Stimulated activated naive B cell treated with anti-CD40 and anti-IgM and Interleukin-4, amounts not matched to agents 10 μg/mL and 1 μg/mL and 100 μg/mL, for 72 hours (primary cell): Measurements from ENCODE around the gene CACNA2D2.

Experiments used
- ATAC-seq, 2 donors: fragments of 150-1000 bp; cut with Tn5 transposase; replicated peaks; 2 replicates each; pipeline ENCODE4 v1.10.0; 2021; ENCODE audit warnings: moderate library complexity in 1 of 2
- DNase-seq: peaks from one replicate; pipeline ENCODE4 v3.0.0; 2021
- H3K27ac Mint-ChIP-seq: one replicate; pipeline ENCODE4 v1.8.0; 2022; ENCODE audit warnings: mild to moderate bottlenecking, mixed read lengths
- H3K27me3 Mint-ChIP-seq, 2 donors: one replicate each; pipeline ENCODE4 v1.8.0; 2022; ENCODE audit warnings: mixed read lengths in 2 of 2
- H3K36me3 Mint-ChIP-seq, 2 donors: one replicate each; pipeline ENCODE4 v1.8.0; 2022; ENCODE audit warnings: mixed read lengths in 2 of 2, mild to moderate bottlenecking in 1 of 2
- H3K4me1 Mint-ChIP-seq, 2 donors: one replicate each; pipeline ENCODE4 v1.8.0; 2022; ENCODE audit warnings: mixed read lengths in 2 of 2, mild to moderate bottlenecking in 1 of 2
- H3K4me3 Mint-ChIP-seq, 2 donors: one replicate each; pipeline ENCODE4 v1.8.0; 2022; ENCODE audit warnings: mild to moderate bottlenecking in 2 of 2, mixed read lengths in 2 of 2, moderate library complexity in 1 of 2
- H3K9me3 Mint-ChIP-seq, 2 donors: one replicate each; pipeline ENCODE4 v1.8.0; 2022; ENCODE audit warnings: mixed read lengths in 2 of 2, mild to moderate bottlenecking in 1 of 2

Gene CACNA2D2

GRCh38 chr3:50383750-50384149, 119.7 kb downstream of the CACNA2D2 start:
- DNase-seq (no peak), ATAC-seq (no peak)
- H3K4me3 Mint-ChIP-seq = no peak overlapping the region

GRCh38 chr3:50382722-50383121, 120.7 kb downstream of the CACNA2D2 start:
- no peak for ATAC-seq
- Mint-ChIP-seq H3K4me1 (no peaks in the 10 kb centered on the region), H3K36me3 (no peaks in the 10 kb centered on the region), H3K27me3 (peaks cover 4 to 28% of the 10 kb centered on the region in 2 donors), H3K9me3 (no peaks in the 10 kb centered on the region), H3K27ac (no peak overlapping the region), H3K4me3 (no peak overlapping the region)
- DNase-seq = no peak

More at GRCh38 chr3:50383750-50384149, 119.7 kb downstream of the CACNA2D2 start:
- Mint-ChIP-seq H3K9me3 (no peaks in the 10 kb centered on the region), H3K4me1 (no peaks in the 10 kb centered on the region), H3K36me3 (no peaks in the 10 kb centered on the region), H3K27ac (no peak overlapping the region), H3K27me3 (peaks cover 4 to 22% of the 10 kb centered on the region in 2 donors)

GRCh38 chr3:50381383-50381782, 122.1 kb downstream of the CACNA2D2 start:
- Mint-ChIP-seq H3K9me3 (no peaks in the 10 kb centered on the region), H3K4me1 (no peaks in the 10 kb centered on the region), H3K4me3 (no peak overlapping the region), H3K36me3 (no peaks in the 10 kb centered on the region), H3K27me3 (peaks cover 4 to 23% of the 10 kb centered on the region in 2 donors), H3K27ac (no peak overlapping the region)
- ATAC-seq (no peak), DNase-seq (no peak)

GRCh38 chr3:50380405-50381085, 122.9 kb downstream of the CACNA2D2 start:
- no peak overlapping the region for H3K4me3 Mint-ChIP-seq
- H3K27me3 Mint-ChIP-seq = peaks cover 4 to 22% of the 10 kb centered on the region in 2 donors
- DNase-seq (no peak), ATAC-seq (no peak)
- H3K9me3 Mint-ChIP-seq = no peaks in the 10 kb centered on the region
- no peak overlapping the region for H3K27ac Mint-ChIP-seq
- no peaks in the 10 kb centered on the region for H3K4me1 Mint-ChIP-seq
- H3K36me3 Mint-ChIP-seq = no peaks in the 10 kb centered on the region

- no peaks in the 10 kb centered on the region for H3K36me3 Mint-ChIP-seq
- H3K4me1 Mint-ChIP-seq = no peaks in the 10 kb centered on the region
These were observed 124.7 kb downstream of the CACNA2D2 start for GRCh38 chr3:50378757-50379156.

GRCh38 chr3:50378024-50378423, 125.4 kb downstream of the CACNA2D2 start:
- Mint-ChIP-seq H3K4me3 (no peak overlapping the region), H3K4me1 (peaks cover 0 to 3% of the 10 kb centered on the region in 2 donors), H3K27me3 (peaks cover 11 to 20% of the 10 kb centered on the region in 2 donors), H3K27ac (no peak overlapping the region), H3K9me3 (no peaks in the 10 kb centered on the region), H3K36me3 (no peaks in the 10 kb centered on the region)
- DNase-seq = no peak
- ATAC-seq = no peak

More at GRCh38 chr3:50378757-50379156, 124.7 kb downstream of the CACNA2D2 start:
- no peak for ATAC-seq
- H3K9me3 Mint-ChIP-seq = no peaks in the 10 kb centered on the region
- no peak overlapping the region for H3K4me3 Mint-ChIP-seq
- H3K27ac Mint-ChIP-seq = no peak overlapping the region
- no peak for DNase-seq
- peaks cover 5 to 14% of the 10 kb centered on the region in 2 donors for H3K27me3 Mint-ChIP-seq

- DNase-seq (no peak), ATAC-seq (peak in 1 of 2 donors; percentile 12)
- H3K4me3 Mint-ChIP-seq = no peak overlapping the region
- H3K27me3 Mint-ChIP-seq = peaks cover 25 to 26% of the 10 kb centered on the region in 2 donors
- H3K9me3 Mint-ChIP-seq = no peaks in the 10 kb centered on the region
- no peak overlapping the region for H3K27ac Mint-ChIP-seq
- peaks cover 3 to 7% of the 10 kb centered on the region in 2 donors for H3K4me1 Mint-ChIP-seq
- no peaks in the 10 kb centered on the region for H3K36me3 Mint-ChIP-seq
These were observed 128.0 kb downstream of the CACNA2D2 start for GRCh38 chr3:50375258-50375931.

- ATAC-seq (no peak), DNase-seq (no peak)
- Mint-ChIP-seq H3K27me3 (peaks cover 21 to 24% of the 10 kb centered on the region in 2 donors), H3K9me3 (no peaks in the 10 kb centered on the region), H3K27ac (no peak overlapping the region), H3K4me1 (peaks cover 3 to 7% of the 10 kb centered on the region in 2 donors), H3K4me3 (no peak overlapping the region), H3K36me3 (no peaks in the 10 kb centered on the region)
These were observed 128.8 kb downstream of the CACNA2D2 start for GRCh38 chr3:50374363-50375257.

GRCh38 chr3:50373146-50374051, 130.0 kb downstream of the CACNA2D2 start:
- ATAC-seq = no peak
- Mint-ChIP-seq H3K27ac (no peak overlapping the region), H3K4me3 (no peak overlapping the region), H3K4me1 (peaks cover 3 to 7% of the 10 kb centered on the region in 2 donors), H3K9me3 (no peaks in the 10 kb centered on the region), H3K27me3 (peaks cover 26% of the 10 kb centered on the region in 2 donors), H3K36me3 (no peaks in the 10 kb centered on the region)
- no peak for DNase-seq

DNA sequence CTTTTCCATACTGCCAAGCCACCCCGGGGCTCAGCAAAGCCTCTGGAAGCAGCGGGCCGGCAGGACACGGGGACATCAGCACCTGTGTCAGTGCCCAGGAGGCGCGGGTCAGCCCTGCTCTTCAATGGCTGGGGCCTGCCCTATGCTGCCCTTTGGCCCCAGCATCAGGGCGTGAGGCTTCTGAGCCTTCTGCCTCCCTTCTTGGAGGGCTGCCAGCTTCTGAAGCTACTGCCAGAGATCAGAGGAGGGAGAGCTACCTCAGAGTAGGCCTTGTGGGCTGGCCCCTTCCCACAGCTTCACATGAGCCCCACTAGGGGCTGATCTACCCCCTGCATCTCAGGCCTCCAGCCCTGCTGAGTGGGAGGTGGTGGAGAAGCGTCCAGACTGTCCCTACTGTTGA, 131.1 kb downstream of the CACNA2D2 start:
- no peak overlapping the region for H3K4me3 Mint-ChIP-seq
- no peaks in the 10 kb centered on the region for H3K9me3 Mint-ChIP-seq
- no peak for ATAC-seq
- no peaks in the 10 kb centered on the region for H3K36me3 Mint-ChIP-seq
- peaks cover 21 to 26% of the 10 kb centered on the region in 2 donors for H3K27me3 Mint-ChIP-seq
- no peak for DNase-seq
- H3K27ac Mint-ChIP-seq = no peak overlapping the region
- peaks cover 3 to 7% of the 10 kb centered on the region in 2 donors for H3K4me1 Mint-ChIP-seq

GRCh38 chr3:50371133-50371685, 132.2 kb downstream of the CACNA2D2 start:
- H3K4me1 Mint-ChIP-seq = peaks cover 3 to 8% of the 10 kb centered on the region in 2 donors
- H3K27ac Mint-ChIP-seq = peak overlapping the region; percentile 51
- peaks cover 21 to 26% of the 10 kb centered on the region in 2 donors for H3K27me3 Mint-ChIP-seq
- no peaks in the 10 kb centered on the region for H3K9me3 Mint-ChIP-seq
- H3K4me3 Mint-ChIP-seq = no peak overlapping the region
- H3K36me3 Mint-ChIP-seq = no peaks in the 10 kb centered on the region
- DNase-seq = no peak
- peak in 1 of 2 donors; percentile 41 for ATAC-seq

DNA sequence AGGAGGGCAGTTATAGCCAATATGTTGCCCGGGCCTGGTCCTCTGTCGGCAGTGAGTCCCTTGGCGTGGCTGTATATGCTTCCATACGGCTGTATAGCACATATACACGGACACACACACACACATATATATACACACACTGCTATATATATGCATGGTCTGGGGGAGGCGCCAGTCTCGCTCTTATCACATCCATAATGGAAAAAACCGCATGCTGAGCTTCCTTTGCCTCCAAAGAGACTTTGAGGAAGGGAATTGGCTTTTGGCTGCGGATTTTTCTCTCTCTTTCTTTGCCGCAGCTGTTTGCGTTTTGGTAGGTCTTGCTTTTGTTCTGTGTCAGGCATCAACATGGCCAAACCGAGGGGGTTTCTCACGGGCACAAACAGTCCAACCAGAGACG, 132.8 kb downstream of the CACNA2D2 start:
- Mint-ChIP-seq H3K9me3 (no peaks in the 10 kb centered on the region), H3K27ac (no peak overlapping the region), H3K27me3 (peaks cover 21 to 26% of the 10 kb centered on the region in 2 donors), H3K36me3 (no peaks in the 10 kb centered on the region), H3K4me3 (no peak overlapping the region), H3K4me1 (peaks cover 5 to 15% of the 10 kb centered on the region in 2 donors)
- DNase-seq (no peak), ATAC-seq (no peak)

DNA sequence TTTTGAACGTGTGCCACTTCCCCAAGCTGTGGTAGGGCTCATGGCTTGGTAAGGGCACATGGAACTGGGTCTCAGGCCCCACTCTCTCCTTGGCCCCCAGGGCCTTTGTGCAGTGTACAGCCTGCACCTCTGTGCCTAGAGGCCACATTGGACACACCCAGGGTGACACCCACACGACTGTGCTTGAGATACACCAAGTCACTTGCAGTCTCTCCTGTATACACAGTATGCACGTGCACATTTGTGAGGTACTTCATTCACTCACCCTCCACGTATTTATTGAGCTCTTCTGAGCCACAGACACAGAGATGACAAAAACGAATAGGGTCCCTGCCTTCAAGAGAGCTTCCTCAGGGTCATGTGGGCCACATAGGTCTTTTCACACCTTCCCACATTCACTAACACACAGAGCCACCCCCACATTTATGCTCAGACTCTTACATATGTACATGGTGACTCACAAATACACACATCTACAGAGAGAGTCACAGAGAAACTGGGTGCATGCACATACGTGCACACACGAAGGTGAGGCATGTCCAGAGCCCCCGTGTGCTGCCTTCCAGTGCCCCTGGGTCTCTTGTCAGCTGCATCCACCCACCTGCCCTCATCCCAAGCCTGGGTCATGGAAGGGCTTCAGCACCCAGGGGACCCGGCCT, 134.3 kb downstream of the CACNA2D2 start:
- ATAC-seq (no peak), DNase-seq (no peak)
- Mint-ChIP-seq H3K27me3 (peaks cover 21 to 26% of the 10 kb centered on the region in 2 donors), H3K4me1 (peaks cover 11 to 27% of the 10 kb centered on the region in 2 donors), H3K27ac (no peak overlapping the region), H3K36me3 (no peaks in the 10 kb centered on the region), H3K4me3 (no peak overlapping the region), H3K9me3 (no peaks in the 10 kb centered on the region)
